Measurements from ENCODE around the gene KLF18. TPM values are rescaled to one million over a fixed set of nuclear protein-coding genes. Genes with fewer than 3 reads are reported as not detected.

Gene KLF18
- total RNA-seq = not detected in 2 replicates
- long read RNA-seq = 0 reads

GRCh38 chr1:44141531-44141930 lies at the start of gene KLF18:
Gene KLF18 (minus strand): TSS chr1:44141631. CDS start chr1:44141631, 0 bp downstream.
- no peak within 1 kb of the TSS for H3K4me3 Mint-ChIP-seq (ENCODE audit: unreplicated experiment)
- peaks cover 4% of the 10 kb centered on the region for H3K27me3 Mint-ChIP-seq (ENCODE audit: unreplicated experiment)
- H3K9me3 Mint-ChIP-seq (ENCODE audit: unreplicated experiment) = peaks cover 13% of the 10 kb centered on the region
- no peak within 1 kb of the TSS for H3K27ac Mint-ChIP-seq (ENCODE audit: unreplicated experiment)
- DNase-seq (ENCODE audit: extremely low spot score, unreplicated experiment) = no peak
- no peak for TF ChIP-seq CTCF (IDR thresholded peaks at IDR 0.05)
- H3K4me1 Mint-ChIP-seq (ENCODE audit: unreplicated experiment) = no peaks in the 10 kb centered on the region
- H3K36me3 Mint-ChIP-seq (ENCODE audit: unreplicated experiment) = no peaks in the 10 kb centered on the region

DNA sequence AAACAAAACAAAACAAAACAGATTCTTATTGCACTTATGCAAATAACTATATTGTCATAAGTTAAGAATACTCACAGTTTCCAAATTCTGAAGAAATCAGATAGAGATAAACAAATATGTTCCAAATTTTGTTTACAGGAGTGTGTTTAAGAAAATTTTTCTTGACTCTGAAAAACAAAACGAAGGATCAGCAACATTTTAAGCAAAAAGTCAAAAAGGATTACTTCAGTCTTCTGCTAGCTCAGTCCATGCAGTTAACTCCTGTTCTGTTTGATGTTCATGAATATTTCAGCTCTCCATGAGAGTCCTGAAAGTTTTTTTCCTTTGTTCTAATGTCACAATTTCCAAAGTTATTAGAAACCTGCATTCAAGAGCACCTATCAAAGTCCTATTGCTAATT lies 33.2 kb upstream of the KLF18 start:
- H3K27ac Mint-ChIP-seq (ENCODE audit: unreplicated experiment) = no peak overlapping the region
- no peaks in the 10 kb centered on the region for H3K9me3 Mint-ChIP-seq (ENCODE audit: unreplicated experiment)

GRCh38 chr1:44170281-44170823 lies 28.9 kb upstream of the KLF18 start:
- H3K4me3 Mint-ChIP-seq (ENCODE audit: unreplicated experiment) = no peak overlapping the region
- no peak for TF ChIP-seq CTCF (IDR thresholded peaks at IDR 0.05)
- H3K27me3 Mint-ChIP-seq (ENCODE audit: unreplicated experiment) = peaks cover 37% of the 10 kb centered on the region
- H3K9me3 Mint-ChIP-seq (ENCODE audit: unreplicated experiment) = peaks cover 4% of the 10 kb centered on the region
- no peaks in the 10 kb centered on the region for H3K4me1 Mint-ChIP-seq (ENCODE audit: unreplicated experiment)
- H3K36me3 Mint-ChIP-seq (ENCODE audit: unreplicated experiment) = no peaks in the 10 kb centered on the region
- no peak overlapping the region for H3K27ac Mint-ChIP-seq (ENCODE audit: unreplicated experiment)
- no peak for DNase-seq (ENCODE audit: extremely low spot score, unreplicated experiment)

More for the DNA sequence above, 33.2 kb upstream of the KLF18 start:
- Mint-ChIP-seq H3K4me1 (ENCODE audit: unreplicated experiment) (no peaks in the 10 kb centered on the region), H3K27me3 (ENCODE audit: unreplicated experiment) (peaks cover 11% of the 10 kb centered on the region), H3K4me3 (ENCODE audit: unreplicated experiment) (no peak overlapping the region), H3K36me3 (ENCODE audit: unreplicated experiment) (no peaks in the 10 kb centered on the region)
- DNase-seq (ENCODE audit: extremely low spot score, unreplicated experiment) = no peak
- TF ChIP-seq CTCF (IDR thresholded peaks at IDR 0.05) = no peak

- TF ChIP-seq CTCF (IDR thresholded peaks at IDR 0.05) = no peak
- no peaks in the 10 kb centered on the region for H3K36me3 Mint-ChIP-seq (ENCODE audit: unreplicated experiment)
- no peak for DNase-seq (ENCODE audit: extremely low spot score, unreplicated experiment)
- H3K27me3 Mint-ChIP-seq (ENCODE audit: unreplicated experiment) = peaks cover 39% of the 10 kb centered on the region
- no peaks in the 10 kb centered on the region for H3K4me1 Mint-ChIP-seq (ENCODE audit: unreplicated experiment)
- H3K27ac Mint-ChIP-seq (ENCODE audit: unreplicated experiment) = no peak overlapping the region
- peaks cover 4% of the 10 kb centered on the region for H3K9me3 Mint-ChIP-seq (ENCODE audit: unreplicated experiment)
- H3K4me3 Mint-ChIP-seq (ENCODE audit: unreplicated experiment) = no peak overlapping the region
These were observed 27.2 kb upstream of the KLF18 start for GRCh38 chr1:44168520-44169098.

GRCh38 chr1:44161546-44161945 lies 20.1 kb upstream of the KLF18 start:
- Mint-ChIP-seq H3K27me3 (ENCODE audit: unreplicated experiment) (peaks cover 35% of the 10 kb centered on the region), H3K4me3 (ENCODE audit: unreplicated experiment) (no peak overlapping the region), H3K36me3 (ENCODE audit: unreplicated experiment) (no peaks in the 10 kb centered on the region), H3K4me1 (ENCODE audit: unreplicated experiment) (no peaks in the 10 kb centered on the region), H3K27ac (ENCODE audit: unreplicated experiment) (no peak overlapping the region), H3K9me3 (ENCODE audit: unreplicated experiment) (no peaks in the 10 kb centered on the region)
- TF ChIP-seq CTCF (IDR thresholded peaks at IDR 0.05) = no peak
- DNase-seq (ENCODE audit: extremely low spot score, unreplicated experiment) = no peak
